Spleen (tissue), 11 donors: ENCODE results near the gene C4A. TPM values are rescaled to one million over a fixed set of nuclear protein-coding genes. Genes with fewer than 3 reads are reported as not detected.
A peak's percentile ranks its signal among the peaks of the same experiment; 100 is the strongest.
"Not testable (repeated sequence)": the region's sequence is repeated elsewhere in the genome, so short reads cannot be mapped to it uniquely, and the experiment has no call there.

Experiments
- DNase-seq: peaks from one replicate; pipeline ENCODE4 v3.0.0-alpha.2; 2020
- H3K27ac ChIP-seq, 8 donors: fragments of 200-600 bp; sonication (generic) in 7 of 8; 1 replicate in 4 of 8; 2 replicates in 4 of 8; pipeline versions ENCODE4 v1.5.0 to v1.8.0; 2016 to 2021; ENCODE audit warnings: inconsistent platforms in 4 of 8, mild to moderate bottlenecking in 4 of 8, moderate library complexity in 1 of 8
- H3K27me3 ChIP-seq, 7 donors: fragments of 200-600 bp; sonication (generic) in 6 of 7; replicated peaks in 1 of 7; 1 replicate in 4 of 7; 2 replicates in 3 of 7; pipeline versions ENCODE4 v1.5.0 to v1.8.0; 2016 to 2021; ENCODE audit warnings: inconsistent platforms in 3 of 7, mild to moderate bottlenecking in 1 of 7
- H3K36me3 ChIP-seq, 6 donors: fragments of 200-600 bp; sonication (generic) in 5 of 6; 1 replicate in 4 of 6; 2 replicates in 2 of 6; pipeline versions ENCODE4 v1.5.0 to v1.8.0; 2016 to 2021; ENCODE audit warnings: inconsistent platforms in 2 of 6
- H3K4me1 ChIP-seq, 6 donors: fragments of 200-600 bp; sonication (generic) in 5 of 6; 1 replicate in 3 of 6; 2 replicates in 3 of 6; pipeline versions ENCODE4 v1.5.0 to v1.8.0; 2016 to 2021; ENCODE audit warnings: inconsistent platforms in 3 of 6
- H3K4me3 ChIP-seq, 8 donors: fragments of 200-600 bp; sonication (generic) in 7 of 8; 1 replicate in 4 of 8; 2 replicates in 4 of 8; pipeline versions ENCODE4 v1.5.0 to v1.8.0; 2016 to 2021; ENCODE audit warnings: inconsistent platforms in 4 of 8, mild to moderate bottlenecking in 4 of 8, moderate library complexity in 2 of 8
- H3K9me3 ChIP-seq, 8 donors: fragments of 200-600 bp; sonication (generic) in 7 of 8; 1 replicate in 4 of 8; 2 replicates in 4 of 8; pipeline versions ENCODE4 v1.5.0 to v1.8.0; 2016 to 2021; ENCODE audit warnings: inconsistent platforms in 4 of 8
- POLR2A ChIP-seq, 3 donors: fragments of 450-650 bp; IDR thresholded peaks; one replicate each; pipeline ENCODE4 v1.5.1; 2017; ENCODE audit warnings: antibody characterized with exemption in 3 of 3, mild to moderate bottlenecking in 1 of 3
- POLR2AphosphoS5 ChIP-seq, 3 donors: sonication (generic); formaldehyde crosslinking; IDR thresholded peaks; one replicate each; pipeline ENCODE4 v1.5.1; 2017; ENCODE audit warnings: antibody characterized with exemption in 3 of 3
- WGBS, 5 donors: extraction: QIAGEN DNeasy Blood & Tissue Kit in 3 of 5; methylation state at CpG; one replicate each; pipeline versions ENCODE4 v1.1.5 to v1.1.7; 2013 to 2018; 5-methylcytosine and 5-hydroxymethylcytosine counted together
- intact Hi-C: fragments of 100-400 bp; cut with DNase I; formaldehyde crosslinking; loops from one replicate; pipeline ENCODE4 v1.15.0; 2023; ENCODE audit warnings: low total_unique reads
- microRNA-seq, 3 donors: library from miRNA; unstranded; fragments of <30 nt; microRNA quantifications; one replicate each; pipeline versions ENCODE4 to v1.1.0, GENCODE V29; 2019 to 2020
- polyA plus RNA-seq, 3 donors: library from polyadenylated mRNA; stranded (reverse); fragments of 200-250 nt; gene quantifications; one replicate each; pipeline ENCODE4 v1.2.1, GENCODE V29; 2013
- small RNA-seq, 4 donors: library from RNA; depleted of rRNA; stranded (forward); fragments of <200 nt; gene quantifications; one replicate each; pipeline ENCODE3, GENCODE V24; 2016
- total RNA-seq, 7 donors: library from RNA; depleted of rRNA in 3 of 7; stranded (reverse); fragments of >200 nt in 3 of 7; fragmentation: NEBNext Ultra II Directional in 4 of 7; extraction: Animal tissue kit (Norgen Biotek cat#: 25700) in 4 of 7; gene quantifications; one replicate each; pipeline versions ENCODE4 v1.1.0 to v1.2.1, GENCODE V29; 2016 to 2021
- TF ChIP-seq, protein P1 (sequence below), 11 experiments: fragments of 200-600 bp in 7 of 11; fragments of 450-650 bp in 4 of 11; sonication (generic) in 4 of 11; IDR thresholded peaks in 8 of 11; conservative IDR thresholded peaks in 3 of 11; 1 replicate in 7 of 11; 2 replicates in 4 of 11; pipeline versions ENCODE4 v1.4.0 to v1.8.0; 2016 to 2021; ENCODE audit warnings: antibody characterized with exemption in 11 of 11, inconsistent platforms in 4 of 11, mild to moderate bottlenecking in 1 of 11
- donor health status: healthy with polysubstance abuse.
- donor health status: DM: no; HTN: no; CAD: no; lungs with moderate emphysema.
- donor health status: DM: no; HTN: no; CAD: no.
- donor health status: Bipolar disorder and iron deficiency.
- donor health status: healthy.
- donor health status: DM: no; HTN: no; CAD: no.
- donor health status: DM: yes; HTN: yes; CAD: no.

The C4A gene
- total and polyA plus RNA-seq, 10 donors: 50.1 to 332 (median 116) TPM

DNA sequence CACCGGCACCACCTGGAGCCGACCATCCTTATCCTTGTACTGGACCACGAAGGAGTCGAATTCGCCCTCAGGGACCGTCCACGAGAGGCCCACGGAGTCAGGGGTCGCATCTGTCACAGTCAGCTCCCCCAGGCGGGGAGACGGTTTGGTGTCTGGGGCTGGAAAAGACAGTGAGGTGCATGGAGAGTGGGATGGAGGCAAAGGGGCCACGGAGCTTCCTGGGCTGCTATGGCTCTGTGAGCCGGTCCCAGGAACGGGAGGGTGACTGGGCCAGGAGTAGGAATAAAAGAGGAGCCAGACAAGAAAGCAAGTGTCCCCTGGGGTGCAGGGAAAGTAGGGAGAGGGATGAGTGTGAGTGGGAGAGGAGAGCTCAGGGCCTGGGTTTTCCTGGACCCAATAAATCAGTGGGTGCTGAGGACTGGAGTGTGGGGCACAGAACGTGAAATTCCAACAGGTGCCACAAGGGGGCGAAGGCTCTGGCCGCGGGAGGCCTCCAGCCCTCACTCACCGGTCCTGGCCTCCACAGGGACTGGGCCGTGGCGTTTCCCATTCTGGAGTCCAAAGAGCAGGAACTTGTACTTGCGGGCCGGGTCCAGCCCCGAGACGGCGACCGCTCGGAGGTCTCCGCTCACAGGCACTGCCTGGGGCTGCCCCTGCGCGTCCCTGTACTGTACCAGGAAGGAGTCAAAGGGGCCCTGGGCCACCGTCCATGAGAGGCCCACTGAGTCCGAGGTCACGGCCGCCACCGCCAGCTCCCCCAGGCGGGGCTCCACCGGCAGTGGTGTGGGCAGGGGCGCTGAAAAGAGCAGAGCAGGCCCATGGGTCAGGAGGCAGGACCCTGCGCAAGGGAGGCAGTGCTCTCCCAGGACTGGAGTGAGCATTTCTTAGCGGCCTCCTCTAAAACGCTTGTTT is 66.3 kb downstream of the C4A start:
- 47 to 58% (median 48%) methylated on average over 29 to 42 of the region's 42 CpGs for WGBS, 5 donors
- peaks cover 0 to 18% (median 0%) of the 10 kb centered on the region in 6 donors for H3K36me3 ChIP-seq

DNA sequence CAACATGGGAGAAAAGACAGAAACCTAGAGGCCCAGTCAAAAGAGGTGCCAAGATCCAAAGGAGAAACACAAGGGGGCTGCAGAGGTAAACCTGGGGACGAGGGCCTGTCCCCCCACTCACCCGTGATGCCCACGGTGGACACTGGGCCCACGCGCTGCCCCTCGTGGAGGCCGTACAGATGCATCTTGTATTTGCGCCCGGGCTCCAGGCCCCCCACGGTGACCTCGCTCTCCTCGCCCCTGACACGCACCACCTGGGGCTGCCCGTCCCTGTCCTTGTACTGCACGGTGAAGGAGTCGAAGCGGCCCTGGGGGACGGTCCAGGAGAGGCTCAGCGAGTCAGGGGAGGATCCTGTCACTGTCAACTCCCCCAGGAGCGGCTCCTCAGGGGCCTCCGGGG is 67.3 kb downstream of the C4A start:
- DNase-seq, H3K27me3 ChIP-seq, intact Hi-C loops, H3K9me3 ChIP-seq, H3K27ac ChIP-seq, H3K4me3 ChIP-seq: not testable (repeated sequence)
- WGBS, 5 donors: 91 to 94% (median 92%) methylated on average over 21 of the region's 21 CpGs
- peaks cover 0 to 30% (median 21%) of the 10 kb centered on the region in 6 donors for H3K4me1 ChIP-seq
- H3K36me3 ChIP-seq: peaks cover 0 to 23% (median 0%) of the 10 kb centered on the region in 6 donors

More for the DNA sequence above, 66.3 kb downstream of the C4A start:
- peak; percentile 90 for DNase-seq
- TF ChIP-seq POLR2AphosphoS5 (IDR thresholded peaks at IDR 0.05) (peak; percentile 28 to 74 (median 69)), POLR2A (IDR thresholded peaks at IDR 0.05) (no peak)
- TF ChIP-seq, protein P1, sequence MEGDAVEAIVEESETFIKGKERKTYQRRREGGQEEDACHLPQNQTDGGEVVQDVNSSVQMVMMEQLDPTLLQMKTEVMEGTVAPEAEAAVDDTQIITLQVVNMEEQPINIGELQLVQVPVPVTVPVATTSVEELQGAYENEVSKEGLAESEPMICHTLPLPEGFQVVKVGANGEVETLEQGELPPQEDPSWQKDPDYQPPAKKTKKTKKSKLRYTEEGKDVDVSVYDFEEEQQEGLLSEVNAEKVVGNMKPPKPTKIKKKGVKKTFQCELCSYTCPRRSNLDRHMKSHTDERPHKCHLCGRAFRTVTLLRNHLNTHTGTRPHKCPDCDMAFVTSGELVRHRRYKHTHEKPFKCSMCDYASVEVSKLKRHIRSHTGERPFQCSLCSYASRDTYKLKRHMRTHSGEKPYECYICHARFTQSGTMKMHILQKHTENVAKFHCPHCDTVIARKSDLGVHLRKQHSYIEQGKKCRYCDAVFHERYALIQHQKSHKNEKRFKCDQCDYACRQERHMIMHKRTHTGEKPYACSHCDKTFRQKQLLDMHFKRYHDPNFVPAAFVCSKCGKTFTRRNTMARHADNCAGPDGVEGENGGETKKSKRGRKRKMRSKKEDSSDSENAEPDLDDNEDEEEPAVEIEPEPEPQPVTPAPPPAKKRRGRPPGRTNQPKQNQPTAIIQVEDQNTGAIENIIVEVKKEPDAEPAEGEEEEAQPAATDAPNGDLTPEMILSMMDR (IDR thresholded peaks at IDR 0.05 in 8 of 11, conservative IDR thresholded peaks at IDR 0.05 in 3 of 11): peak; percentile 64 to 95 (median 86)
- intact Hi-C loops: no loop called here
- Histone ChIP-seq H3K4me3 (peak overlapping the region in 1 of 8 donors; percentile 25), H3K9me3 (no peaks in the 10 kb centered on the region), H3K27me3 (no peaks in the 10 kb centered on the region), H3K4me1 (peaks cover 0 to 30% (median 21%) of the 10 kb centered on the region in 6 donors), H3K27ac (peak overlapping the region in 5 of 8 donors; percentile 16 to 67 (median 60))

DNA sequence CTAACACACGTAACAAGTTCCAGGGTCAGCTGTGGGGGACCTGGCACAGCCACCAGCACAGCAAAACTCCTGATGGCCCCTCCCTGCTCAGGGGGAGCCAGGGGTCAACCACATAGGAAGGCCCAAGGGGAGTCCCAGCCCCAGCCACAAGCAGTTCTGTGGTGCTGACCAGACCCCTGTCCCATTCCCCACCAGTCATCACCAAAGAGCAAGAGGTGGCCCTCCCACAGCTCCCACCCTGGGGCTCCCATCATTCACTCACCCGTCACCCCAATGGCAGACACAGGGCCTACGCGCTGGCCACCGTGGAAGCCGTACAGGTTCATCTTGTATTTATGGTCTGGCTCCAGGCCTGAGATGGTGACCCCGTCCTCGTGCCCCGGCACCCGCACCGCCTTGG is 67.9 kb downstream of the C4A start:
- H3K9me3 ChIP-seq, H3K27me3 ChIP-seq, H3K4me3 ChIP-seq, intact Hi-C loops, DNase-seq, H3K27ac ChIP-seq: not testable (repeated sequence)
- Histone ChIP-seq H3K4me1 (peaks cover 0 to 30% (median 21%) of the 10 kb centered on the region in 6 donors), H3K36me3 (peaks cover 0 to 23% (median 0%) of the 10 kb centered on the region in 6 donors)
- TF ChIP-seq POLR2AphosphoS5 (IDR thresholded peaks at IDR 0.05): peak in 1 of 3 donors; percentile 7
- 87 to 97% (median 94%) methylated on average over 6 to 11 of the region's 11 CpGs for WGBS, 5 donors

DNA sequence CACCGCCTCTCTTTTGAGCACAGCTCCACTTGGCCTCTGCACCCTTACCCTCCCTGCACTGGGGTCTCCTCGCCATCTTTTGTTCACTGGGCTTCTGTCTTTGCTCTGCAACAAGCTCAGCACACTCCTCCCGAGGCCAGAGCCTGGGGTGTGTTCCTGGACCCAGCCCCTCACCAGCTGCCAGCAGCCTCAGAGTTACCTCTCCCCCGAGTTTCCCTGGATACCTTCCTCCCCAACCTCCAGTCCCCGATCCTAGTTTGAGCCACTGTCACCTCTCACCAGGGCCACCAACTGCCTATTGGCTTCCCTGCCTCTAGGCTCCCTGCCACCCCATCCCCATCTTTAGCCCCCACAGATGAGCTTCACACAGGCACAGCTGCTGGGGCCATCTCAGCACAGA is 68.7 kb downstream of the C4A start:
- TF ChIP-seq POLR2AphosphoS5 (IDR thresholded peaks at IDR 0.05) (no peak), POLR2A (IDR thresholded peaks at IDR 0.05) (no peak)
- TF ChIP-seq, protein P1 (IDR thresholded peaks at IDR 0.05 in 8 of 11, conservative IDR thresholded peaks at IDR 0.05 in 3 of 11): no peak
- Histone ChIP-seq H3K36me3 (peaks cover 0 to 30% (median 0%) of the 10 kb centered on the region in 6 donors), H3K27me3 (no peaks in the 10 kb centered on the region), H3K9me3 (no peaks in the 10 kb centered on the region), H3K4me3 (no peak overlapping the region), H3K27ac (no peak overlapping the region), H3K4me1 (peaks cover 0 to 30% (median 21%) of the 10 kb centered on the region in 6 donors)
- intact Hi-C loops: no loop called here
- WGBS, 5 donors: 69 to 82% (median 78%) methylated on average over 5 of the region's 5 CpGs
- DNase-seq: no peak

Small RNAs within 50 kb of the gene (microRNA-seq; reads per million reads assigned to microRNA genes)
- 0 to 0.28 (median 0) reads per million in 3 donors for gene MIR1236

Small RNAs within 50 kb of the gene (small RNA-seq; reads per million reads assigned to genes)
- 0 reads per million in 4 donors for gene AL645922.1

Other genes with a start within 250 kb of the C4A start
Only the 30 nearest of the 32 such genes appear.
- gene SAPCD1, start 219.4 kb upstream of the C4A start, total RNA-seq: 10 to 100 TPM in 1 of 7 donors, 1 to 10 TPM in 5, not detected in 1; 3.6 to 11.8 (median 5.3) TPM
- 10 to 100 TPM in 1 of 3 donors, 1 to 10 TPM in 2; 7.5 to 14.2 (median 8.3) TPM for gene SAPCD1, start 219.4 kb upstream of the C4A start, polyA plus RNA-seq
- gene VWA7, start 204.7 kb upstream of the C4A start, total RNA-seq: 1 to 10 TPM in 4 of 7 donors, under 1 TPM in 2, not detected in 1; 0.68 to 2.6 (median 1.3) TPM
- gene VWA7, start 204.7 kb upstream of the C4A start, polyA plus RNA-seq: 1 to 10 TPM in 1 of 3 donors, under 1 TPM in 2; 0.09 to 1.2 (median 0.11) TPM
- 10 to 100 TPM; 32.4 to 97.3 (median 62.5) TPM for gene VARS1, start 186.3 kb upstream of the C4A start, total RNA-seq
- gene VARS1, start 186.3 kb upstream of the C4A start, polyA plus RNA-seq: 10 to 100 TPM; 31.1 to 49.0 (median 38.3) TPM
- gene LSM2, start 175.1 kb upstream of the C4A start, total RNA-seq: 10 to 100 TPM; 35.9 to 54.4 (median 42.9) TPM
- gene LSM2, start 175.1 kb upstream of the C4A start, polyA plus RNA-seq: 10 to 100 TPM; 74.5 to 98.9 (median 80.4) TPM
- gene HSPA1L, start 166.8 kb upstream of the C4A start, total RNA-seq: 1 to 10 TPM; 2.6 to 3.7 (median 3.1) TPM
- gene HSPA1L, start 166.8 kb upstream of the C4A start, polyA plus RNA-seq: 1 to 10 TPM in 2 of 3 donors, under 1 TPM in 1; 0.93 to 1.9 (median 1.0) TPM
- gene HSPA1A, start 166.5 kb upstream of the C4A start, total RNA-seq: 100 to 1,000 TPM in 6 of 7 donors, 10 to 100 TPM in 1; 97.7 to 384 (median 127) TPM
- gene HSPA1A, start 166.5 kb upstream of the C4A start, polyA plus RNA-seq: 10 to 100 TPM; 16.4 to 58.5 (median 27.7) TPM
- 100 to 1,000 TPM in 1 of 7 donors, 10 to 100 TPM in 6; 40.4 to 372 (median 48.3) TPM for gene HSPA1B, start 154.3 kb upstream of the C4A start, total RNA-seq
- gene HSPA1B, start 154.3 kb upstream of the C4A start, polyA plus RNA-seq: 10 to 100 TPM in 1 of 3 donors, 1 to 10 TPM in 2; 7.4 to 20.6 (median 8.7) TPM
- 10 to 100 TPM; 28.6 to 60.7 (median 39.0) TPM for gene NEU1, start 119.2 kb upstream of the C4A start, total RNA-seq
- gene NEU1, start 119.2 kb upstream of the C4A start, polyA plus RNA-seq: 10 to 100 TPM; 14.0 to 22.6 (median 19.4) TPM
- 1 to 10 TPM; 1.0 to 5.9 (median 3.3) TPM for gene SLC44A4, start 103.1 kb upstream of the C4A start, total RNA-seq
- gene SLC44A4, start 103.1 kb upstream of the C4A start, polyA plus RNA-seq: under 1 TPM; 0.20 to 0.83 (median 0.26) TPM
- gene EHMT2, start 84.4 kb upstream of the C4A start, total RNA-seq: 10 to 100 TPM; 38.6 to 60.7 (median 49.0) TPM
- 10 to 100 TPM; 36.5 to 66.1 (median 57.7) TPM for gene EHMT2, start 84.4 kb upstream of the C4A start, polyA plus RNA-seq
- gene ZBTB12, start 80.0 kb upstream of the C4A start, total RNA-seq: 1 to 10 TPM; 1.3 to 4.6 (median 4.2) TPM
- gene ZBTB12, start 80.0 kb upstream of the C4A start, polyA plus RNA-seq: 1 to 10 TPM; 1.5 to 4.3 (median 2.4) TPM
- gene C2, start 54.3 kb upstream of the C4A start, total RNA-seq: 100 to 1,000 TPM in 2 of 7 donors, 10 to 100 TPM in 5; 62.5 to 173 (median 83.2) TPM
- 10 to 100 TPM; 17.2 to 28.4 (median 25.4) TPM for gene C2, start 54.3 kb upstream of the C4A start, polyA plus RNA-seq
- gene CFB, start 36.0 kb upstream of the C4A start, total RNA-seq: 10 to 100 TPM in 6 of 7 donors, 1 to 10 TPM in 1; 5.4 to 35.8 (median 20.1) TPM
- 10 to 100 TPM; 24.1 to 31.2 (median 24.3) TPM for gene CFB, start 36.0 kb upstream of the C4A start, polyA plus RNA-seq
- gene NELFE, start 23.1 kb upstream of the C4A start, total RNA-seq: 10 to 100 TPM; 37.4 to 50.7 (median 44.8) TPM
- 10 to 100 TPM; 35.0 to 47.1 (median 45.3) TPM for gene NELFE, start 23.1 kb upstream of the C4A start, polyA plus RNA-seq
- 100 to 1,000 TPM in 1 of 7 donors, 10 to 100 TPM in 6; 52.1 to 102 (median 75.7) TPM for gene SKIC2, start 22.9 kb upstream of the C4A start, total RNA-seq
- gene SKIC2, start 22.9 kb upstream of the C4A start, polyA plus RNA-seq: 100 to 1,000 TPM in 2 of 3 donors, 10 to 100 TPM in 1; 61.8 to 107 (median 102) TPM
- 10 to 100 TPM; 21.0 to 34.3 (median 26.2) TPM for gene DXO, start 9.9 kb upstream of the C4A start, total RNA-seq
- 10 to 100 TPM; 19.1 to 28.1 (median 26.3) TPM for gene DXO, start 9.9 kb upstream of the C4A start, polyA plus RNA-seq
- 100 to 1,000 TPM in 5 of 7 donors, 10 to 100 TPM in 2; 88.6 to 308 (median 165) TPM for gene C4B, start 32.7 kb downstream of the C4A start, total RNA-seq
- 10 to 100 TPM; 57.8 to 66.9 (median 63.1) TPM for gene C4B, start 32.7 kb downstream of the C4A start, polyA plus RNA-seq
- 10 to 100 TPM in 2 of 7 donors, 1 to 10 TPM in 5; 4.9 to 14.3 (median 7.1) TPM for gene CYP21A2, start 56.4 kb downstream of the C4A start, total RNA-seq
- 1 to 10 TPM in 2 of 3 donors, under 1 TPM in 1; 0.97 to 2.4 (median 2.2) TPM for gene CYP21A2, start 56.4 kb downstream of the C4A start, polyA plus RNA-seq
- gene TNXB, start 127.3 kb downstream of the C4A start, total RNA-seq: 100 to 1,000 TPM in 2 of 7 donors, 10 to 100 TPM in 5; 37.6 to 117 (median 72.7) TPM
- gene TNXB, start 127.3 kb downstream of the C4A start, polyA plus RNA-seq: 10 to 100 TPM; 13.7 to 39.3 (median 32.5) TPM
- gene ATF6B, start 146.2 kb downstream of the C4A start, total RNA-seq: 100 to 1,000 TPM in 4 of 7 donors, 10 to 100 TPM in 3; 79.1 to 126 (median 101) TPM
- 10 to 100 TPM; 45.3 to 72.7 (median 46.2) TPM for gene ATF6B, start 146.2 kb downstream of the C4A start, polyA plus RNA-seq
- 1 to 10 TPM; 2.9 to 5.8 (median 4.3) TPM for gene FKBPL, start 148.2 kb downstream of the C4A start, total RNA-seq
- gene FKBPL, start 148.2 kb downstream of the C4A start, polyA plus RNA-seq: 1 to 10 TPM; 4.7 to 6.1 (median 6.0) TPM
- gene PRRT1, start 169.9 kb downstream of the C4A start, total RNA-seq: 1 to 10 TPM in 2 of 7 donors, under 1 TPM in 5; 0.28 to 1.7 (median 0.85) TPM
- 1 to 10 TPM; 1.1 to 2.3 (median 1.9) TPM for gene PRRT1, start 169.9 kb downstream of the C4A start, polyA plus RNA-seq
- gene PPT2, start 172.1 kb downstream of the C4A start, total RNA-seq: 10 to 100 TPM; 12.7 to 26.7 (median 19.2) TPM
- gene PPT2, start 172.1 kb downstream of the C4A start, polyA plus RNA-seq: 1 to 10 TPM; 2.3 to 7.6 (median 3.7) TPM
- gene EGFL8, start 182.5 kb downstream of the C4A start, total RNA-seq: 10 to 100 TPM in 3 of 7 donors, 1 to 10 TPM in 4; 4.4 to 17.4 (median 9.9) TPM
- gene EGFL8, start 182.5 kb downstream of the C4A start, polyA plus RNA-seq: 10 to 100 TPM in 2 of 3 donors, 1 to 10 TPM in 1; 6.8 to 32.8 (median 30.5) TPM
- gene AGPAT1, start 194.0 kb downstream of the C4A start, total RNA-seq: 10 to 100 TPM; 27.9 to 39.7 (median 35.6) TPM
- gene AGPAT1, start 194.0 kb downstream of the C4A start, polyA plus RNA-seq: 10 to 100 TPM; 13.6 to 23.3 (median 18.4) TPM
- 10 to 100 TPM; 36.0 to 70.3 (median 46.0) TPM for gene RNF5, start 196.3 kb downstream of the C4A start, total RNA-seq
- 10 to 100 TPM; 52.2 to 77.8 (median 69.9) TPM for gene RNF5, start 196.3 kb downstream of the C4A start, polyA plus RNA-seq
- 10 to 100 TPM in 6 of 7 donors, 1 to 10 TPM in 1; 7.4 to 32.9 (median 21.3) TPM for gene AGER, start 202.2 kb downstream of the C4A start, total RNA-seq
- gene AGER, start 202.2 kb downstream of the C4A start, polyA plus RNA-seq: 10 to 100 TPM; 24.1 to 50.9 (median 38.0) TPM
- 100 to 1,000 TPM in 4 of 7 donors, 10 to 100 TPM in 3; 77.6 to 160 (median 130) TPM for gene PBX2, start 208.1 kb downstream of the C4A start, total RNA-seq
- 10 to 100 TPM; 29.6 to 85.2 (median 41.2) TPM for gene PBX2, start 208.1 kb downstream of the C4A start, polyA plus RNA-seq
- 100 to 1,000 TPM; 140 to 215 (median 187) TPM for gene GPSM3, start 210.6 kb downstream of the C4A start, total RNA-seq
- 100 to 1,000 TPM; 202 to 263 (median 233) TPM for gene GPSM3, start 210.6 kb downstream of the C4A start, polyA plus RNA-seq
- 10 to 100 TPM; 13.5 to 23.6 (median 18.1) TPM for gene NOTCH4, start 242.0 kb downstream of the C4A start, total RNA-seq
- gene NOTCH4, start 242.0 kb downstream of the C4A start, polyA plus RNA-seq: 10 to 100 TPM; 20.3 to 38.0 (median 26.4) TPM